ENCODE measurements around the gene DLG5.
"Not testable (repeated sequence)": the region's sequence is repeated elsewhere in the genome, so short reads cannot be mapped to it uniquely, and the experiment has no call there.

The DLG5 gene

DNA sequence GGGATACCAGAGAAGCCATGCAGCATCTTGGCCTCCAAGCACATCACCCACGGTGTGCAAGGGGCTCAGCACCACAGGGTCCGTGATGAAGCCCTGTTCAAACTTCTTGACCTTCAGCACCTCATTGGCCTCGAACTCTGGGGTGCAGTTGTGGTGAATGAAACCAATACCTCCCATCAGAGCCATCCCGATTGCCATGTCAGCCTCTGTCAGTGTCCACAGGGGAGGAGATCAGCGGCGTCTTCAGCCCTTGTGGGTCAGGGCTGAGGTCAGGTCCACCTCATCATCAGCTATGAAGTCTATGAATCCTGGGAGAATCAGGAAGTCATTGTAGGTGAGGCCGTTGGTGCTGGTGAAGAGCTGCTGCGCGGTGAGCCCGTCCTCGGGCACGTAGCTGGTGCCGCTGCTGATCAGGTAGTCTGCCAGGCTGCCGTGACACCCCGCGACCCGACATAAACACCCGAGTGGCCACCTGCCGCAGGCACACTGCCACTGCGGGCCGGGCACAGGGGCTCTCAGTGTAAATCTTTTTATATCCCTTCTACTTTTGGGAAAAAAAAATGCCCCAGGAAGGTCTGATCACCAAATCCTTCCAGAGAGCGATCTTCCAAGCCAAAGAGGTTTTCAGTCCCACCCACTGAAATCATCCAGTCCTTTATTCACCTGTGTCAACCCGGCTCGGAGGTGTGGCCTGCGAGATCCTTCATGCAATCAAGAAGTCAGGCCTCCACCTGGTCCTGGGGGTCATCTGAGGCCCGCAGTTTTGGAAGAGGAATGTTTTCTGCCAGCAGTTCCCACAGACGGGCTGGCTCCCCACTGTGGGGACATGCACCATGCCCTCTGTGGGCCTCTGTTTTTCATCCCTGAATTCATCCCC is 144.9 kb downstream of the DLG5 start:
- POLR2A ChIA-PET = no interaction called here
- CTCF ChIA-PET = interaction anchor here (1.0 kb wide), 1 partner anchor 10 kb away, joined by 3 read pairs; no protein-coding TSS in a partner anchor
- DNase-seq (ENCODE audit: extremely low spot score) = no peak
- TF ChIP-seq, protein P1, sequence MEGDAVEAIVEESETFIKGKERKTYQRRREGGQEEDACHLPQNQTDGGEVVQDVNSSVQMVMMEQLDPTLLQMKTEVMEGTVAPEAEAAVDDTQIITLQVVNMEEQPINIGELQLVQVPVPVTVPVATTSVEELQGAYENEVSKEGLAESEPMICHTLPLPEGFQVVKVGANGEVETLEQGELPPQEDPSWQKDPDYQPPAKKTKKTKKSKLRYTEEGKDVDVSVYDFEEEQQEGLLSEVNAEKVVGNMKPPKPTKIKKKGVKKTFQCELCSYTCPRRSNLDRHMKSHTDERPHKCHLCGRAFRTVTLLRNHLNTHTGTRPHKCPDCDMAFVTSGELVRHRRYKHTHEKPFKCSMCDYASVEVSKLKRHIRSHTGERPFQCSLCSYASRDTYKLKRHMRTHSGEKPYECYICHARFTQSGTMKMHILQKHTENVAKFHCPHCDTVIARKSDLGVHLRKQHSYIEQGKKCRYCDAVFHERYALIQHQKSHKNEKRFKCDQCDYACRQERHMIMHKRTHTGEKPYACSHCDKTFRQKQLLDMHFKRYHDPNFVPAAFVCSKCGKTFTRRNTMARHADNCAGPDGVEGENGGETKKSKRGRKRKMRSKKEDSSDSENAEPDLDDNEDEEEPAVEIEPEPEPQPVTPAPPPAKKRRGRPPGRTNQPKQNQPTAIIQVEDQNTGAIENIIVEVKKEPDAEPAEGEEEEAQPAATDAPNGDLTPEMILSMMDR (IDR thresholded peaks at IDR 0.05; ENCODE audit: control extremely low read depth, extremely low read depth, low read depth, missing control alignments) = no peak

GRCh38 chr10:77780180-77780579 is 146.4 kb downstream of the DLG5 start:
- TF ChIP-seq, protein P1 (IDR thresholded peaks at IDR 0.05; ENCODE audit: control extremely low read depth, extremely low read depth, low read depth, missing control alignments) = no peak
- DNase-seq (ENCODE audit: extremely low spot score) = no peak
- CTCF ChIA-PET = interaction anchor here (1.2 kb wide), 1 partner anchor 18 kb away, joined by 3 read pairs; no protein-coding TSS in a partner anchor
- POLR2A ChIA-PET = no interaction called here

DNA sequence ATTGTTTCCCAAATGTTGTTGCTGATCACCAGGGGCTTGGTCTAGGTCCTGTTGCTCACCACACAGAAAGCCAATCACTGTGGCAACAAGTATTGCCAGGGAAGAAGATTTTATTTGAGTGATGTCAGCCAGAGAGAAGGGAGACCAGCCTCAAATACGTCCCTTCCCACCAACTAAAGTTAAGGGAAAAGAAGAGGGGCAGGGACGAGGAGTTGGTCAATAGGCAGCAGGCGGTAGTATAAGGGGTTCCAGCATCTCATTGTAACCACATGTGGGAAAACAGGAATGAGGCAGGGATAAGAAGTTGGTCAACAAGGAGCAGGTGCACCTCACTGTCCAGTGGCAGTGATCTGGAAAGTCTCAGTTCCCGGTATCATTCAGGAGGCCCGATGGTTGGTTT is 150.1 kb downstream of the DLG5 start:
- POLR2A ChIA-PET = no interaction called here
- DNase-seq (ENCODE audit: extremely low spot score) = no peak
- TF ChIP-seq, protein P1 (IDR thresholded peaks at IDR 0.05; ENCODE audit: control extremely low read depth, extremely low read depth, low read depth, missing control alignments) = no peak
- CTCF ChIA-PET = no interaction called here

DNA sequence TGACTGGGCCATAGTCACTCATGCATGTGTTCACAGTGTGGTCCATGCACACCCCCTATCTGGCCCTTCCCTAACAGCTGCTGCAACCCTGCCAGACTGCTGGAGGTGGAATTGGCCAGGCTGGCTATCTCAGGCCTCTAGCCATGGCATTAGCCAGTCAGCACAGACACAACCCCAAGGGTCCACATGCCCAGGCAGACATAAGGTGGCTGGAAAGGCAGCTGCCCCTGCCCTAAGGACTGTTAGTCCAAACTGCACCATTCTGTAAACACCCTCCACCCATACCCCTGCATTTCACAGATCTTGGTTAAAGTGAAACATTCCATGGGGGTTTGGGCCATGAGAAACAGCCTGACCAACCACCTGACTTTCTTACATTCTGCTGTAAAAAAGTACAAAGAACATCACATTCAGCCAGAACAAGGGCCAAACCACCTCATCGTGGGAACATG is 151.6 kb downstream of the DLG5 start:
- TF ChIP-seq, protein P1 (IDR thresholded peaks at IDR 0.05; ENCODE audit: control extremely low read depth, extremely low read depth, low read depth, missing control alignments) = no peak
- DNase-seq (ENCODE audit: extremely low spot score) = no peak
- POLR2A ChIA-PET = no interaction called here
- CTCF ChIA-PET = interaction anchor here (1.8 kb wide), 1 partner anchor 72 kb away, joined by 5 read pairs; no protein-coding TSS in a partner anchor

GRCh38 chr10:77773631-77774426 is 152.7 kb downstream of the DLG5 start:
- ChIA-PET POLR2A (no interaction called here), CTCF (interaction anchor here (1.3 to 1.8 kb wide), 2 partner anchors 8 to 73 kb away, joined by 4 to 5 read pairs; no protein-coding TSS in a partner anchor)
- no peak for DNase-seq (ENCODE audit: extremely low spot score)
- TF ChIP-seq, protein P1 (IDR thresholded peaks at IDR 0.05; ENCODE audit: control extremely low read depth, extremely low read depth, low read depth, missing control alignments) = no peak

- POLR2A ChIA-PET; DNase-seq (ENCODE audit: extremely low spot score): not testable (repeated sequence)
- CTCF ChIA-PET = interaction anchor here (1.3 kb wide), 1 partner anchor 8 kb away, joined by 4 read pairs; no protein-coding TSS in a partner anchor
Measured at GRCh38 chr10:77772852-77773600, 153.5 kb downstream of the DLG5 start.
